BJ (cell line): Measurements from ENCODE around the gene CINP. TPM values are rescaled to one million over a fixed set of nuclear protein-coding genes. Genes with fewer than 3 reads are reported as not detected.

ENCODE experiments used
- polyA plus RNA-seq: library from polyadenylated mRNA; depleted of rRNA; stranded (reverse); fragments of >200 nt; gene quantifications from 2 replicates; pipeline ENCODE4 v1.2.3, GENCODE V29; 2011; rRNA removed

CINP gene
- polyA plus RNA-seq, 1 experiment, result 49.1 TPM

Other genes starting within 250 kb of the CINP start
- 18.3 TPM in 2 replicates for gene WDR20, start 223.0 kb downstream of the CINP start, polyA plus RNA-seq
- 20.5 and 26.0 TPM in 2 replicates for gene MOK, start 57.7 kb downstream of the CINP start, polyA plus RNA-seq
- gene ZNF839, start 43.1 kb downstream of the CINP start, polyA plus RNA-seq, result 8.3 and 9.0 TPM in 2 replicates
- gene TECPR2, start 51 bp upstream of the CINP start, polyA plus RNA-seq, result 10.1 and 11.7 TPM in 2 replicates
- 5.5 and 9.1 TPM in 2 replicates for gene ANKRD9, start 146.9 kb upstream of the CINP start, polyA plus RNA-seq
- gene RCOR1, start 229.8 kb upstream of the CINP start, polyA plus RNA-seq, result 7.9 and 11.8 TPM in 2 replicates